ENCODE data around the gene VWA3A.

- no peak for TF ChIP-seq CTCF (conservative IDR thresholded peaks at IDR 0.05 in 1 of 2, IDR thresholded peaks at IDR 0.05 in 1 of 2; ENCODE audit: low read depth in 1 of 2, low read length in 2 of 2)
- TF ChIP-seq EZH2 (IDR thresholded peaks at IDR 0.05; ENCODE audit: low read length, missing control alignments) = no peak
These were observed 92.3 kb downstream of the VWA3A start for GRCh38 chr16:22184615-22184968.
